ENCODE data around the gene NFX1.

GRCh38 chr9:33260372-33260771, 29.9 kb upstream of the NFX1 start:
- TF ChIP-seq CTCF (IDR thresholded peaks at IDR 0.05) (no peak), EZH2 (IDR thresholded peaks at IDR 0.05; ENCODE audit: borderline replicate concordance, insufficient read depth, low read depth, low read length, poor library complexity, severe bottlenecking) (no peak)
